GM23338 (cell line): ENCODE data around the gene KIAA0586. TPM values are rescaled to one million over a fixed set of nuclear protein-coding genes. Genes with fewer than 3 reads are reported as not detected.
A peak's percentile ranks its signal among the peaks of the same experiment; 100 is the strongest.

Source experiments
- ATAC-seq: fragments of 200-7000 bp; cut with Tn5 transposase; 3 replicates; pipeline ENCODE4 v1.9.1; 2020
- DNase-seq: peaks from one replicate; pipeline ENCODE4 v3.0.0-alpha.2; 2015; ENCODE audit warnings: low spot score
- H2AFZ ChIP-seq: fragments of 200-600 bp; sonication (generic); 2 replicates; pipeline ENCODE4 v1.8.0; 2016; ENCODE audit warnings: antibody characterized with exemption, mild to moderate bottlenecking, moderate library complexity
- H3F3A ChIP-seq: fragments of 200-600 bp; sonication (generic); replicated peaks from 2 replicates; pipeline ENCODE4 v1.8.0; 2017; ENCODE audit warnings: antibody characterized with exemption, mixed run types, low read depth
- H3K27ac ChIP-seq: fragments of 200-600 bp; sonication (generic); 2 replicates; pipeline ENCODE4 v1.6.1; 2016; ENCODE audit warnings: low read depth
- H3K27me3 ChIP-seq: fragments of 200-600 bp; sonication (generic); 2 replicates; pipeline ENCODE4 v1.8.0; 2016; ENCODE audit warnings: mild to moderate bottlenecking, mixed run types, moderate library complexity; ENCODE audit not compliant: insufficient read depth
- H3K36me3 ChIP-seq: fragments of 200-600 bp; sonication (generic); 2 replicates; pipeline ENCODE4 v1.8.0; 2016; ENCODE audit warnings: mild to moderate bottlenecking; ENCODE audit not compliant: insufficient read depth
- H3K4me1 ChIP-seq: fragments of 200-600 bp; sonication (generic); 2 replicates; pipeline ENCODE4 v1.8.0; 2016; ENCODE audit warnings: mild to moderate bottlenecking, moderate library complexity; ENCODE audit not compliant: insufficient read depth
- H3K4me2 ChIP-seq: fragments of 200-600 bp; sonication (generic); 2 replicates; pipeline ENCODE4 v1.7.1; 2017; ENCODE audit warnings: mixed run types
- H3K4me3 ChIP-seq: fragments of 200-600 bp; sonication (generic); 2 replicates; pipeline ENCODE4 v1.6.1; 2016; ENCODE audit warnings: mixed run types
- H3K79me2 ChIP-seq: fragments of 200-600 bp; sonication (generic); replicated peaks from 2 replicates; pipeline ENCODE4 v1.8.0; 2017; ENCODE audit warnings: mild to moderate bottlenecking; ENCODE audit not compliant: insufficient read depth
- H3K9me2 ChIP-seq: fragments of 200-600 bp; sonication (generic); 2 replicates; pipeline ENCODE4 v1.8.0; 2017; ENCODE audit not compliant: insufficient read depth
- H4K20me1 ChIP-seq: fragments of 200-600 bp; sonication (generic); replicated peaks from 2 replicates; pipeline ENCODE4 v1.8.0; 2017; ENCODE audit warnings: mild to moderate bottlenecking; ENCODE audit not compliant: insufficient read depth
- H3K27ac Mint-ChIP-seq: 2 replicates; pipeline ENCODE4 v1.8.0; 2020; ENCODE audit warnings: inconsistent platforms, mild to moderate bottlenecking, moderate library complexity, mixed read lengths
- H3K27me3 Mint-ChIP-seq: 3 replicates; pipeline ENCODE4 v1.8.0; 2022; ENCODE audit warnings: low read depth, mild to moderate bottlenecking, moderate library complexity, mixed read lengths, inconsistent platforms; ENCODE audit not compliant: insufficient read depth, poor library complexity
- H3K36me3 Mint-ChIP-seq: 3 replicates; pipeline ENCODE4 v1.8.0; 2021; ENCODE audit warnings: low read depth, mild to moderate bottlenecking, inconsistent platforms, moderate library complexity, mixed read lengths
- H3K4me1 Mint-ChIP-seq: 3 replicates; pipeline ENCODE4 v1.8.0; 2020; ENCODE audit warnings: mild to moderate bottlenecking, inconsistent platforms, mixed read lengths
- H3K4me3 Mint-ChIP-seq: 3 replicates; pipeline ENCODE4 v1.8.0; 2021; ENCODE audit warnings: moderate library complexity, mild to moderate bottlenecking, inconsistent platforms, mixed read lengths
- H3K9me3 Mint-ChIP-seq: 3 replicates; pipeline ENCODE4 v1.8.0; 2020; ENCODE audit warnings: moderate library complexity, mild to moderate bottlenecking, inconsistent platforms, mixed read lengths
- CREB1 ChIP-seq: fragments of 250-450 bp; sonication (Bioruptor Pico); IDR thresholded peaks from 2 replicates; pipeline ENCODE4 v1.5.0; 2020; ENCODE audit warnings: low read depth, mild to moderate bottlenecking, moderate library complexity
- EZH2 ChIP-seq: fragments of 200-600 bp; sonication (generic); IDR thresholded peaks from one replicate; pipeline ENCODE4 v1.8.0; 2017; ENCODE audit warnings: antibody characterized with exemption, mild to moderate bottlenecking, low read depth; ENCODE audit not compliant: unreplicated experiment
- EZH2phosphoT487 ChIP-seq: fragments of 200-600 bp; sonication (generic); IDR thresholded peaks from one replicate; pipeline ENCODE4 v1.8.1; 2018; ENCODE audit warnings: antibody characterized with exemption; ENCODE audit not compliant: unreplicated experiment
- JUNB ChIP-seq: IDR thresholded peaks from one replicate; pipeline ENCODE4 v1.6.1; 2016; ENCODE audit warnings: antibody characterized with exemption; ENCODE audit not compliant: unreplicated experiment
- NANOG ChIP-seq: IDR thresholded peaks from 2 replicates; pipeline ENCODE4 v1.6.1; 2016; ENCODE audit warnings: antibody characterized with exemption, borderline replicate concordance
- POLR2AphosphoS5 ChIP-seq: IDR thresholded peaks from 2 replicates; pipeline ENCODE4 v1.6.1; 2016; ENCODE audit warnings: antibody characterized with exemption, low read depth
- ZNF114 ChIP-seq: fragments of 250-450 bp; sonication (Bioruptor Pico); IDR thresholded peaks from 2 replicates; pipeline ENCODE4 v1.5.0; 2020; ENCODE audit warnings: mild to moderate bottlenecking, moderate library complexity
- ZNF331 ChIP-seq: fragments of 250-450 bp; sonication (Bioruptor Pico); IDR thresholded peaks from 2 replicates; pipeline ENCODE4 v1.5.0; 2020; ENCODE audit warnings: low read depth, mild to moderate bottlenecking, moderate library complexity
- polyA plus RNA-seq: library from polyadenylated mRNA; unstranded; fragments of >200 nt; fragmentation: Nextera tagmentation; extraction: Ambion mirVana; gene quantifications from 2 replicates; pipeline ENCODE4 v1.2.1, GENCODE V29; 2016
- total RNA-seq: library from RNA; depleted of rRNA; stranded (reverse); fragments of >200 nt; shearing (Covaris generic); gene quantifications from 2 replicates; pipeline ENCODE4 v1.2.3, GENCODE V29; 2014
- TF ChIP-seq, protein P1 (sequence below): IDR thresholded peaks from one replicate; pipeline ENCODE4 v1.6.1; 2018; ENCODE audit warnings: antibody characterized with exemption; ENCODE audit not compliant: unreplicated experiment
- TF ChIP-seq, protein P2 (sequence below): IDR thresholded peaks from 2 replicates; pipeline ENCODE4 v1.6.1; 2016; ENCODE audit warnings: antibody characterized with exemption
- TF ChIP-seq, protein P3 (sequence below), 2 experiments: fragments of 200-600 bp in 1 of 2; sonication (generic) in 1 of 2; conservative IDR thresholded peaks; 2 replicates each; pipeline versions ENCODE4 v1.5.1 to v1.6.1; 2016 to 2017; ENCODE audit warnings: antibody characterized with exemption in 2 of 2, low read depth in 2 of 2, mild to moderate bottlenecking in 2 of 2, moderate library complexity in 1 of 2
- TF ChIP-seq, protein P4 (sequence below): fragments of 250-450 bp; sonication (Bioruptor Pico); IDR thresholded peaks from 2 replicates; pipeline ENCODE4 v1.5.0; 2020; ENCODE audit warnings: mild to moderate bottlenecking, moderate library complexity

The KIAA0586 gene
- total and polyA plus RNA-seq, 2 experiments from 2014 or later = 22.2 to 23.7 TPM

DNA sequence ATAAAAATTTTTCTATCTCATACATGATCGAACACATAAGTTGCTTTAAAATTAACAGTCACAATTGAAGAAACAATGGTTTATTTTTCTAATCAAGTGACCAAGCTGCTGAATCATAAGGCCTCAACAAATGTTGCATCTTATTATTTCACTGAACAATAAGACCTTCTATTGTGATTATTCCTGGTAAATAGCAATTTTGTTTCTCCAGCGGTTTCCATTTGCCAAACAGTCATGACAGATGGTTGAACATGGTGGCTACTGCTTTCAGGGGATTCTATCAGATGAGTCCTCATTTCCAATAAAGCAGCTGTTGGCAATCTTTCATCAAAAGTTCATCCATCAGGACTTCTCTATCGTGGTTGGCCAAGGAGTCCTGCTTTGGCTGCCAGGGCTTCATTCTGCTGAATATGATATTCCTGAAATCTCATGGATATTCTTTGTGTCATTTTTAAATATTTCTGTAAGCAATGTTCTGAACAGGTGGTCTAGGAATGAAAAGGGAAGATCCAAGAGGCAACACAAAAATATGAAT lies 18.8 kb upstream of the KIAA0586 start (continued):
- TF ChIP-seq, protein P1, sequence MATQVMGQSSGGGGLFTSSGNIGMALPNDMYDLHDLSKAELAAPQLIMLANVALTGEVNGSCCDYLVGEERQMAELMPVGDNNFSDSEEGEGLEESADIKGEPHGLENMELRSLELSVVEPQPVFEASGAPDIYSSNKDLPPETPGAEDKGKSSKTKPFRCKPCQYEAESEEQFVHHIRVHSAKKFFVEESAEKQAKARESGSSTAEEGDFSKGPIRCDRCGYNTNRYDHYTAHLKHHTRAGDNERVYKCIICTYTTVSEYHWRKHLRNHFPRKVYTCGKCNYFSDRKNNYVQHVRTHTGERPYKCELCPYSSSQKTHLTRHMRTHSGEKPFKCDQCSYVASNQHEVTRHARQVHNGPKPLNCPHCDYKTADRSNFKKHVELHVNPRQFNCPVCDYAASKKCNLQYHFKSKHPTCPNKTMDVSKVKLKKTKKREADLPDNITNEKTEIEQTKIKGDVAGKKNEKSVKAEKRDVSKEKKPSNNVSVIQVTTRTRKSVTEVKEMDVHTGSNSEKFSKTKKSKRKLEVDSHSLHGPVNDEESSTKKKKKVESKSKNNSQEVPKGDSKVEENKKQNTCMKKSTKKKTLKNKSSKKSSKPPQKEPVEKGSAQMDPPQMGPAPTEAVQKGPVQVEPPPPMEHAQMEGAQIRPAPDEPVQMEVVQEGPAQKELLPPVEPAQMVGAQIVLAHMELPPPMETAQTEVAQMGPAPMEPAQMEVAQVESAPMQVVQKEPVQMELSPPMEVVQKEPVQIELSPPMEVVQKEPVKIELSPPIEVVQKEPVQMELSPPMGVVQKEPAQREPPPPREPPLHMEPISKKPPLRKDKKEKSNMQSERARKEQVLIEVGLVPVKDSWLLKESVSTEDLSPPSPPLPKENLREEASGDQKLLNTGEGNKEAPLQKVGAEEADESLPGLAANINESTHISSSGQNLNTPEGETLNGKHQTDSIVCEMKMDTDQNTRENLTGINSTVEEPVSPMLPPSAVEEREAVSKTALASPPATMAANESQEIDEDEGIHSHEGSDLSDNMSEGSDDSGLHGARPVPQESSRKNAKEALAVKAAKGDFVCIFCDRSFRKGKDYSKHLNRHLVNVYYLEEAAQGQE = no peak
- TF ChIP-seq EZH2 (no peak), ZNF114 (CRISPR knock-in tag) (no peak), EZH2phosphoT487 (no peak), ZNF331 (no peak), NANOG (no peak), POLR2AphosphoS5 (no peak)
- TF ChIP-seq, protein P2, sequence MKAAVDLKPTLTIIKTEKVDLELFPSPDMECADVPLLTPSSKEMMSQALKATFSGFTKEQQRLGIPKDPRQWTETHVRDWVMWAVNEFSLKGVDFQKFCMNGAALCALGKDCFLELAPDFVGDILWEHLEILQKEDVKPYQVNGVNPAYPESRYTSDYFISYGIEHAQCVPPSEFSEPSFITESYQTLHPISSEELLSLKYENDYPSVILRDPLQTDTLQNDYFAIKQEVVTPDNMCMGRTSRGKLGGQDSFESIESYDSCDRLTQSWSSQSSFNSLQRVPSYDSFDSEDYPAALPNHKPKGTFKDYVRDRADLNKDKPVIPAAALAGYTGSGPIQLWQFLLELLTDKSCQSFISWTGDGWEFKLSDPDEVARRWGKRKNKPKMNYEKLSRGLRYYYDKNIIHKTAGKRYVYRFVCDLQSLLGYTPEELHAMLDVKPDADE = no peak
- TF ChIP-seq, protein P3, sequence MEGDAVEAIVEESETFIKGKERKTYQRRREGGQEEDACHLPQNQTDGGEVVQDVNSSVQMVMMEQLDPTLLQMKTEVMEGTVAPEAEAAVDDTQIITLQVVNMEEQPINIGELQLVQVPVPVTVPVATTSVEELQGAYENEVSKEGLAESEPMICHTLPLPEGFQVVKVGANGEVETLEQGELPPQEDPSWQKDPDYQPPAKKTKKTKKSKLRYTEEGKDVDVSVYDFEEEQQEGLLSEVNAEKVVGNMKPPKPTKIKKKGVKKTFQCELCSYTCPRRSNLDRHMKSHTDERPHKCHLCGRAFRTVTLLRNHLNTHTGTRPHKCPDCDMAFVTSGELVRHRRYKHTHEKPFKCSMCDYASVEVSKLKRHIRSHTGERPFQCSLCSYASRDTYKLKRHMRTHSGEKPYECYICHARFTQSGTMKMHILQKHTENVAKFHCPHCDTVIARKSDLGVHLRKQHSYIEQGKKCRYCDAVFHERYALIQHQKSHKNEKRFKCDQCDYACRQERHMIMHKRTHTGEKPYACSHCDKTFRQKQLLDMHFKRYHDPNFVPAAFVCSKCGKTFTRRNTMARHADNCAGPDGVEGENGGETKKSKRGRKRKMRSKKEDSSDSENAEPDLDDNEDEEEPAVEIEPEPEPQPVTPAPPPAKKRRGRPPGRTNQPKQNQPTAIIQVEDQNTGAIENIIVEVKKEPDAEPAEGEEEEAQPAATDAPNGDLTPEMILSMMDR (conservative IDR thresholded peaks at IDR 0.05; ENCODE audit: low read depth in 2 of 2) = no peak

DNA sequence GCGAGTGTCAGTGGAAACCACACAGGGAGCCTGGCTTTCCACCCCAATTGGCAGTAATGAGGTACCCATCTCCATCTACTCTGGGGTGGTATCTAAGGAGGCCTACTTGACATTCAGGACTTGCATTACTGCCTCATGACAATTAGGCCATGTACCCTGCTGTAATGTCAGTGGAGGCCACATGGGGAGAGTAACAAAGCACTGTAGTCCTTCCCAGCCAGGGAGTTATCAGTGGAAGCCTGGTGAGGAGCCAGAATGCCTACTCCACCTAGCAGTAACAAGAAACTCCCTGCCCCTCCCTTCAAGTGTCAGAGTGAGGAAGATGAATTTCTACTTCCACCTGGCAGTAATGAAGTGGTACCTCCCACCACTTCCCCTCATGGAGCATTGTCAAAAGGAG lies 12.7 kb upstream of the KIAA0586 start:
- Mint-ChIP-seq H3K27ac (no peak overlapping the region), H3K36me3 (peaks cover 73% of the 10 kb centered on the region), H3K4me3 (no peak overlapping the region), H3K4me1 (peaks cover 8% of the 10 kb centered on the region; the same call in 2 of the 3 replicates), H3K9me3 (no peaks in the 10 kb centered on the region; the same call in 2 of the 3 replicates), H3K27me3 (peaks cover 1% of the 10 kb centered on the region)
- Histone ChIP-seq H3K4me1 (no peaks in the 10 kb centered on the region), H3K79me2 (peaks cover 10% of the 10 kb centered on the region), H2AFZ (no peak overlapping the region), H3K36me3 (peaks cover 26% of the 10 kb centered on the region; the same call in 1 of the 2 replicates), H4K20me1 (0 out of 2 replicates have a peak, but pooled peaks cover 9% of the 10 kb centered on the region), H3K27ac (no peak overlapping the region), H3K9me2 (no peaks in the 10 kb centered on the region), H3K27me3 (no peaks in the 10 kb centered on the region), H3K4me2 (no peak overlapping the region), H3K4me3 (no peak overlapping the region), H3F3A (no peaks in the 10 kb centered on the region)
- ATAC-seq = peak; percentile 77
- DNase-seq = peak; percentile 8
- TF ChIP-seq, protein P4, sequence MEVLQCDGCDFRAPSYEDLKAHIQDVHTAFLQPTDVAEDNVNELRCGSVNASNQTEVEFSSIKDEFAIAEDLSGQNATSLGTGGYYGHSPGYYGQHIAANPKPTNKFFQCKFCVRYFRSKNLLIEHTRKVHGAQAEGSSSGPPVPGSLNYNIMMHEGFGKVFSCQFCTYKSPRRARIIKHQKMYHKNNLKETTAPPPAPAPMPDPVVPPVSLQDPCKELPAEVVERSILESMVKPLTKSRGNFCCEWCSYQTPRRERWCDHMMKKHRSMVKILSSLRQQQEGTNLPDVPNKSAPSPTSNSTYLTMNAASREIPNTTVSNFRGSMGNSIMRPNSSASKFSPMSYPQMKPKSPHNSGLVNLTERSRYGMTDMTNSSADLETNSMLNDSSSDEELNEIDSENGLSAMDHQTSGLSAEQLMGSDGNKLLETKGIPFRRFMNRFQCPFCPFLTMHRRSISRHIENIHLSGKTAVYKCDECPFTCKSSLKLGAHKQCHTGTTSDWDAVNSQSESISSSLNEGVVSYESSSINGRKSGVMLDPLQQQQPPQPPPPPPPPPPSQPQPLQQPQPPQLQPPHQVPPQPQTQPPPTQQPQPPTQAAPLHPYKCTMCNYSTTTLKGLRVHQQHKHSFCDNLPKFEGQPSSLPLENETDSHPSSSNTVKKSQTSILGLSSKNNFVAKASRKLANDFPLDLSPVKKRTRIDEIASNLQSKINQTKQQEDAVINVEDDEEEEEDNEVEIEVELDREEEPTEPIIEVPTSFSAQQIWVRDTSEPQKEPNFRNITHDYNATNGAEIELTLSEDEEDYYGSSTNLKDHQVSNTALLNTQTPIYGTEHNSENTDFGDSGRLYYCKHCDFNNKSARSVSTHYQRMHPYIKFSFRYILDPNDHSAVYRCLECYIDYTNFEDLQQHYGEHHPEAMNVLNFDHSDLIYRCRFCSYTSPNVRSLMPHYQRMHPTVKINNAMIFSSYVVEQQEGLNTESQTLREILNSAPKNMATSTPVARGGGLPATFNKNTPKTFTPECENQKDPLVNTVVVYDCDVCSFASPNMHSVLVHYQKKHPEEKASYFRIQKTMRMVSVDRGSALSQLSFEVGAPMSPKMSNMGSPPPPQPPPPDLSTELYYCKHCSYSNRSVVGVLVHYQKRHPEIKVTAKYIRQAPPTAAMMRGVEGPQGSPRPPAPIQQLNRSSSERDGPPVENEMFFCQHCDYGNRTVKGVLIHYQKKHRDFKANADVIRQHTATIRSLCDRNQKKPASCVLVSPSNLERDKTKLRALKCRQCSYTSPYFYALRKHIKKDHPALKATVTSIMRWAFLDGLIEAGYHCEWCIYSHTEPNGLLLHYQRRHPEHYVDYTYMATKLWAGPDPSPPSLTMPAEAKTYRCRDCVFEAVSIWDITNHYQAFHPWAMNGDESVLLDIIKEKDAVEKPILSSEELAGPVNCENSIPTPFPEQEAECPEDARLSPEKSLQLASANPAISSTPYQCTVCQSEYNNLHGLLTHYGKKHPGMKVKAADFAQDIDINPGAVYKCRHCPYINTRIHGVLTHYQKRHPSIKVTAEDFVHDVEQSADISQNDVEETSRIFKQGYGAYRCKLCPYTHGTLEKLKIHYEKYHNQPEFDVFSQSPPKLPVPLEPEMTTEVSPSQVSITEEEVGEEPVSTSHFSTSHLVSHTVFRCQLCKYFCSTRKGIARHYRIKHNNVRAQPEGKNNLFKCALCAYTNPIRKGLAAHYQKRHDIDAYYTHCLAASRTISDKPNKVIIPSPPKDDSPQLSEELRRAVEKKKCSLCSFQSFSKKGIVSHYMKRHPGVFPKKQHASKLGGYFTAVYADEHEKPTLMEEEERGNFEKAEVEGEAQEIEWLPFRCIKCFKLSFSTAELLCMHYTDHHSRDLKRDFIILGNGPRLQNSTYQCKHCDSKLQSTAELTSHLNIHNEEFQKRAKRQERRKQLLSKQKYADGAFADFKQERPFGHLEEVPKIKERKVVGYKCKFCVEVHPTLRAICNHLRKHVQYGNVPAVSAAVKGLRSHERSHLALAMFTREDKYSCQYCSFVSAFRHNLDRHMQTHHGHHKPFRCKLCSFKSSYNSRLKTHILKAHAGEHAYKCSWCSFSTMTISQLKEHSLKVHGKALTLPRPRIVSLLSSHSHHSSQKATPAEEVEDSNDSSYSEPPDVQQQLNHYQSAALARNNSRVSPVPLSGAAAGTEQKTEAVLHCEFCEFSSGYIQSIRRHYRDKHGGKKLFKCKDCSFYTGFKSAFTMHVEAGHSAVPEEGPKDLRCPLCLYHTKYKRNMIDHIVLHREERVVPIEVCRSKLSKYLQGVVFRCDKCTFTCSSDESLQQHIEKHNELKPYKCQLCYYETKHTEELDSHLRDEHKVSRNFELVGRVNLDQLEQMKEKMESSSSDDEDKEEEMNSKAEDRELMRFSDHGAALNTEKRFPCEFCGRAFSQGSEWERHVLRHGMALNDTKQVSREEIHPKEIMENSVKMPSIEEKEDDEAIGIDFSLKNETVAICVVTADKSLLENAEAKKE (CRISPR knock-in tag) = no peak
- TF ChIP-seq JUNB (no peak), EZH2 (no peak), CREB1 (CRISPR knock-in tag) (no peak)
